Bladder microvascular endothelial cell (primary cell): ENCODE data around the gene PPA2. TPM values are rescaled to one million over a fixed set of nuclear protein-coding genes. Genes with fewer than 3 reads are reported as not detected.

ENCODE experiments used
- total RNA-seq: library from RNA; depleted of rRNA; stranded (reverse); fragments of >200 nt; gene quantifications from 2 replicates; pipeline ENCODE4 v1.2.3, GENCODE V29; 2014

PPA2 gene
- 37.9 and 54.1 TPM in 2 replicates for total RNA-seq

GRCh38 chr4:105473324-105474098, at the start of gene PPA2:
Gene PPA2, minus strand, starts transcription at chr4:105474062. Its CDS starts 12 bp downstream, at chr4:105474050.

Other genes starting within 250 kb of the PPA2 start
- not detected in 2 replicates for gene ARHGEF38, start 78.6 kb upstream of the PPA2 start, total RNA-seq
- gene INTS12, start 234.6 kb upstream of the PPA2 start, total RNA-seq = 8.7 and 16.2 TPM in 2 replicates
- 7.9 and 9.7 TPM in 2 replicates for gene GSTCD, start 234.7 kb upstream of the PPA2 start, total RNA-seq